RCC 7860 (cell line): ENCODE measurements around the gene TCF4.

ENCODE experiments used
- DNase-seq: peaks from one replicate; pipeline ENCODE4 v3.0.0-alpha.2; 2015; ENCODE audit warnings: low spot score
- FAIRE-seq: peaks from 2 replicates; lab custom pipeline; 2012; peaks lifted over from hg19 to GRCh38; lab: Jason Lieb, UNC

Gene TCF4

DNA sequence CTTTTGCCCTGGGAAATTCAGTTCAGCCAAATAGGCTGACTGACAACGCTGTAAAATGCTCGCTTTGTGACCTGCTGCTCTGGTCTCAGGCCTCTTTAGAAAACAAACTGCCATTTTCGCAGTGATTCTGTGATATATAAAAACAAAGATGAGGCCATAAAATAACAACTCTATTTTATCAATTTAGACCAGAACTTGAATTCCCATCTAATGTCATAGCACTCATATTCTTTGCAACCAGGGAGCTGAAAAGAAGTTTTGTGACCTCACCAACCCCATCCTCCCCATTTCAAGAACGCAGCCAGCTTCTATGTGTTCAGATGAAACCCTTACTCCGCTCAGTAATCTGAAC lies 40.3 kb downstream of the TCF4 start:
- no peak for FAIRE-seq
- no peak for DNase-seq

DNA sequence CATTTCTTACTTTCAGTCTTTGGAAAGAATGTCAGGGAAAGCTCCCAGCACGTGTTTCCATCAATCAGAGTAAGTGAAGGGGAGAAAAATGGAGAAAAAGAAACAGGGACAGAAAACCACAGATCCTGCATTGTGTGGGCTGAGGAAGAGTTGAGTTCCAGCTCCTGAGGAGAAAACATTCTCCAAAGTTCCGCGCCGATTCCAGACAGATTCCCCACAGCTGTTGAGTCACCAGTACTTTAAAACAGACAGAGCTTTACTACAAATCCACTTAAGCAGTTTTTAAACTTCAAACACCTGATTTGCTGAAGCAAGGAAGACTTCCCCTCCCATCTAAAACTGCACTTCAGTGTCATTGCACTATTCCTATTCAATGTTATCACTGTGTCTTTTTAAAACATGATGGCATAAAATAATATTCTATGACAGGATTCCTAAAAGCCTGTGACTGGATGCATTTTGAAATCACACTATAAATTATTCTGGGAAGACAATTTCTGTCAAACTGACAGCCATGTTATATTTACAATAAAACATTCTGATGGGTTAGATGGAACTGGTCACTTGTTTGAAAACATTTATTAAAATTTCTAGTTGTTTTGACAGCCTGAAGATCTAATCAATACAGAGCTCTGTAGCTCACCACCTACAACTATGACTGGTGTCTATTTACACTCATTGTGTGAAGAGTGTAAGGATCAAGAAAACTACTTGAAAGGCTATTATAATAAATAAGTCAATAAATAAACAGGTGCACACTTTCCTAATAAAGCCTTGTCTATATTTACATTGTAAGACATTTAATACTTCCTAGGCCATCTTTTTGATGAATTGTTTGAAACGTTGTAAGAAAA lies 40.9 kb downstream of the TCF4 start:
- DNase-seq (peak; percentile 25), FAIRE-seq (peak; percentile 79)

GRCh38 chr18:55544014-55544413 lies 44.0 kb downstream of the TCF4 start:
- DNase-seq, result no peak
- FAIRE-seq, result no peak

GRCh38 chr18:55543130-55543704 lies 44.8 kb downstream of the TCF4 start:
- DNase-seq (no peak), FAIRE-seq (no peak)

DNA sequence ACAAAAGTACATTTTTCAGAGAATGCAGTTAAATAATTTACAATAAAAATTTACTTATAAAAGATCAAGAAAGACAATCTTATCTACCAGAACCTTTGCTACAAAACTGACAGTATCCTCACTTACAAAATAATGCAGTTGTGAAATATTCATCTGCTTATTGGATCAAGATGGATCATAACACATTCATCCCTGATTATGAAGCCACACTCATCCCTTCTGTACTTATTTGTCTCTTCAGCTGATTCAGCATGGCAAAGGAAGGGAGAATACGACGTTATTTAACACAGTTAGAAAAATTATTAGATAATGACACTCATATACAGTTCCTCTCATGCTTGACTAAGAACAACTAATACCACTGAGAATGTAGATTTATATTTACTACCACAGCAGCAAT lies 46.4 kb downstream of the TCF4 start:
- FAIRE-seq, result no peak
- no peak for DNase-seq

GRCh38 chr18:55539240-55539639 lies 48.8 kb downstream of the TCF4 start:
- FAIRE-seq (no peak), DNase-seq (no peak)

- DNase-seq (no peak), FAIRE-seq (no peak)
Observed at GRCh38 chr18:55534996-55535395, 53.0 kb downstream of the TCF4 start.

DNA sequence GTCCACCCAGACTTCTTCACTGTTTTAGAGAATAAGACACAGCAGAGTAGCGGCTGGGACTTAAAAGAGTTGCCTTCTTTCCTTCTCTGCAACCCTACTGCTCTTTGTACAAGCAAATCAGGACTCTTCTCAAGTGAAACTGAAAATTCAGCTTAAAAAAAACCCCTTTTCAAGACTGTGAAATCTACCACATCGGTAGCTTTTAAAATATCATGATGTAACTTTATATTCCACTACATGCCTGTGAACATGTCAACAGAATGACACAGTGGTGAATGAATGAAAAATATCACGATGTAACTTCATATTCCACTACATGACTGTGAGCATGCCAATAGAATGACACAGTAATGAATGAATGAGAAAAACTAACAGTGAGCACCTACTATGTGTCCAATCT lies 53.4 kb downstream of the TCF4 start:
- FAIRE-seq, result no peak
- DNase-seq, result no peak

GRCh38 chr18:55530166-55530565 lies 57.8 kb downstream of the TCF4 start:
- FAIRE-seq (no peak), DNase-seq (no peak)

GRCh38 chr18:55529581-55529980 lies 58.4 kb downstream of the TCF4 start:
- FAIRE-seq (no peak), DNase-seq (no peak)

DNA sequence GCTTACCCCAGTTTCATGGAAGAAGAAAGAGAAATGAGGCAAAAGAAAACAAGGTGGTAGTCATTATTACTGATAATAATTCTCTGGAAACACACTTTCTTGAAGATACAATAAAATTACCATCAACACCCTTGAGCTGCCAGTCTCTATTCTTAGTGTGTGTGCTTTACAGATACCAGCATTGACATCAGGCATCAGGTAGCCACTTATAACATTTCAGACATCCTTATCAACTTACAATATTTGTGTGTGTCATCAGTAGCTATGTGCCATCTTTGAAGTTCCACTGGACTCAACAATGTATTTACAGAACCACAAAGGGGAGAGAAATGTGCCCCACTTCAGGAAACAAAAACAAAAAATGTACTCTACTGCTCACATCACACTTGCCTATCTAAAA lies 62.1 kb downstream of the TCF4 start:
- FAIRE-seq, result no peak
- DNase-seq, result no peak

DNA sequence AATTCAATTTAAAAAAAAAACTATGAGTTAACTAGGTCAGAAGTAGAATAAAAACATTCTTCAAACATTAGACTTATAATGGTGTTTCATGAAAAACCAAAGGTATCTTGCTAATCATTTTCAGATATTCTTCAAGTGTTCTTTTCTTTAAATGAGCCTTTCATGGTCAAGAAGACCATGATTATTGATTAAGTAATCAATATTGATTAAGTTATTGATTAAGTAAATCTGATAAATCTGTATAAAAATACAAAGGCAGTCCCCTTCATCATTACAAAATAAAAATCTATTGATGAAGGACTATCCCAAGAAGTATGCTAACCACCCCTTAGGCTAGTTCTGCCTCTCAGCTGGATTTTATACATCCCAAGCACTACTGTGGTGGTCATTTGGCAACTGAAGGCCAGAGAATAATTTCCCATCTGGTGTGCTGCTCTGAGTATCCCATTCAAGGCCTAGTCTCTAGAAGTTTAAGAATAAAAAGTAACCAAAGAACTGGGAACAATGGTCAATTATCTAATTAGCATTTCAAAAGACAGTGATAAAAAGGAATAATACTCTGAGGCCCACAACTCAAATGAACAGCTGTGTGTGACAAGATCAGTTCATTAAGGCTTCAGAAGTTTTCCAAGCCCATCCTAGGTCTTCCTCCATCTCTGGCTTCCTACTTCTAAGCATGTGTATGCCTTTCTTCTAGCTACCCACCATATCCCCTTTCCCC lies 63.5 kb downstream of the TCF4 start:
- FAIRE-seq (no peak), DNase-seq (no peak)

DNA sequence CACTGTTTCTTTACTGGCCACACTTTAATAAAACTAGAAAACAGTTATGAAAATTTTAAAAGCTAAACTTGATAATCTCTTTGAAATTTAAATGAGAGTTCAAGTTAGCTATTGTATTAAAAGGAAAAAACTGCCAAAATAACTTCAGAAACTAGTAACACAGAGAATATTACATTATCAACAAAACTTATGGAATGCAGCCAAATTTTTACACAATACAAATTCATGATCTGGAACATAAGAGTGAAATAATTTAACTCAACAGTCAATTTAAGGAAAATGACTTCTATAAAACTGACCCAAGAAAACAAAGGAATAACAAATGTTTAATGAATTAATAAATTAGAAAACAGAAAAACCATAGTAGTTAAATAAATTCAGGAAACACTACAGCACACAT lies 65.0 kb downstream of the TCF4 start:
- no peak for DNase-seq

DNA sequence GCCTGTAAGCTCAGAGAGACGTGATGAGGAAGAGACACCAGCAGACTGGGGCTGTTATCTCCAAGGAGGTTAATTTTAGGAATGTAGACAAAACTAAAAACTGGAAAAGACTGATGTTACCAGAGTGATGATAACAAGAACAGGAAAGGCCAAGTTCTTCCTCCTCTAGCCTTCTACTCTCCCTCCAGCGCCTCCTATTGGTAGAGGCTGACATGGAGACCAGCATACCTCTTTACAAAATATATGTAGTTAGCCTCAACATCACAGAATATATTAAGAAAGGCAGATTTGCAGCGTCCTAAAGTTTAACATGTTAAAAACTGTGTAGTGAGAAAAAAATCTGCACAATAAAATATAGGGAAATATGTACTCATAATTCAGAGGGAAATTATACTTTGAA lies 66.0 kb downstream of the TCF4 start:
- DNase-seq (no peak), FAIRE-seq (no peak)

More for the DNA sequence above, 65.0 kb downstream of the TCF4 start:
- FAIRE-seq, result peak; percentile 43

DNA sequence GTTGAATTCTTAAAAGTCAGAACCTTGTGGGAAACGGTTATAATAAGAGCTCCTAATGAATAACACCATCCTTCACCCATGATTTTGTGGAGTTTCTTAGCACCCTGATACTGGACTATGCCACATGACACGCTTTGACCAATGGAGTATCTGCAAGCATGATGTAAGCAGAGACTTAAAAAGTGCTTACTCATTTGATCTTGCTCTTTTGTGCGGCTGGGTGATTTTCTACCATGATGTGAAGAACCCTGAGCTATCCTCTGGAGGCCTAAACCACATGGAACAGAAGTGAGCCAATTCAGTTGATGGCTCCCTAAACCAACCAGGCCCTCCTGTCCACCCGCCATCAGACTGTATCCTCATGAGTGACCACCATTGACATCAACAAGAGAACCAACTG lies 70.9 kb downstream of the TCF4 start:
- no peak for FAIRE-seq
- no peak for DNase-seq

- DNase-seq (peak; percentile 70), FAIRE-seq (no peak)
Observed at GRCh38 chr18:55515941-55516710, 71.9 kb downstream of the TCF4 start.

DNA sequence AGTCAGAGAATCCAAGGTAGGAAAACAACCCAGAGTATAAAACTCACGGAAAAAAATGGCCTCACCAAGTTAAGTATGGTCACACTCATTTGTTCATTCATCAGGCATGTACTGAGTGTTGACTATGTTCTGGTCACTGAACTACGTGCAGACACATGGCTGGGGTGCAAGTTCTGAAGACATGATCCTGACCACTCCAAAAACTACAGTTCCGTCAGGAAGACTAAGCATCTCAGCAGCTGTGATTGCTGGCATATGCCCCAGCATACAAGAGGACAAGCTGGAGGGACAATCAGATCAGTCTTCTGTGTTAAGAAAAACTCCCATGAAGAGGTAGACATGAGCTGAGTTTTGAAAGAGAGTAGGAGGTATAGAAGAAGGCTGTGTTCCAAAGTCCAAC lies 72.8 kb downstream of the TCF4 start:
- DNase-seq, result no peak
- FAIRE-seq, result no peak

DNA sequence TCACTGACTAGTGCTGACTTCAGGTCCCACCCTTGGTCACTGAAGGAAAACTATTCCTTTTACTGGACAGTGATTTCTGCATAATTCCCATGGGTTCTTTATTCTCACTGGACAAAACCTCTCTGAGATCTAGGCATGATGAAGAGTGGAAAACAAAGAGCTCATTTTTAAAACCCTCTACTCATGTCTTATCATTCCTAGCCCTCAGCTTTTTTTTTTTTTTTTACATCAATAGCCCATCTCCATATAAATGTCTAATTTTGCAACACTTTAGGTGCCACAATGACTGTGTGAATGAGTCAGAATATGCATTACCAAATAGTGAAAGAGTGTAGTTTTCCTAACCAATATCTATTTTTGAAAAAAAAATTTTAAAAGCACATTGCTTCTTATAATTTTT lies 74.8 kb downstream of the TCF4 start:
- no peak for FAIRE-seq
- no peak for DNase-seq

- DNase-seq (no peak), FAIRE-seq (no peak)
Observed at GRCh38 chr18:55511277-55511676, 76.7 kb downstream of the TCF4 start.

- no peak for FAIRE-seq
- DNase-seq, result peak; percentile 29
Observed at GRCh38 chr18:55510809-55511208, 77.2 kb downstream of the TCF4 start.

GRCh38 chr18:55509631-55510324 lies 78.2 kb downstream of the TCF4 start:
- peak; percentile 93 for DNase-seq
- FAIRE-seq, result peak; percentile 97
